GM18505 (cell line): ENCODE measurements around the gene EIF1.

ENCODE experiments used
- ATAC-seq: cut with Tn5 transposase; IDR thresholded peaks from one replicate; pipeline ENCODE4 v1.9.1; 2021; ENCODE audit not compliant: unreplicated experiment
- POLR2A ChIP-seq: IDR thresholded peaks from 4 replicates; pipeline ENCODE4 v1.6.1; 2011; ENCODE audit warnings: borderline replicate concordance; ENCODE audit not compliant: insufficient read depth, insufficient read length; ENCODE audit errors: extremely low read depth

EIF1 gene

GRCh38 chr17:41736983-41737679, 48.4 kb downstream of the EIF1 start:
- TF ChIP-seq POLR2A: no peak
- ATAC-seq: no peak

GRCh38 chr17:41737680-41738023, 49.0 kb downstream of the EIF1 start:
- no peak for ATAC-seq
- no peak for TF ChIP-seq POLR2A

GRCh38 chr17:41738077-41738800, 49.6 kb downstream of the EIF1 start:
- ATAC-seq: no peak
- TF ChIP-seq POLR2A: no peak

GRCh38 chr17:41738801-41739112, 50.1 kb downstream of the EIF1 start:
- no peak for ATAC-seq
- no peak for TF ChIP-seq POLR2A

GRCh38 chr17:41739661-41740352, 51.1 kb downstream of the EIF1 start:
- TF ChIP-seq POLR2A: no peak
- ATAC-seq: no peak

GRCh38 chr17:41740506-41740905, 51.8 kb downstream of the EIF1 start:
- no peak for ATAC-seq
- TF ChIP-seq POLR2A: no peak

GRCh38 chr17:41741709-41742108, 53.0 kb downstream of the EIF1 start:
- no peak for TF ChIP-seq POLR2A
- ATAC-seq: no peak
